ENCODE results near the gene TADA2B.
A peak's percentile ranks its signal among the peaks of the same experiment; 100 is the strongest.

TADA2B gene

DNA sequence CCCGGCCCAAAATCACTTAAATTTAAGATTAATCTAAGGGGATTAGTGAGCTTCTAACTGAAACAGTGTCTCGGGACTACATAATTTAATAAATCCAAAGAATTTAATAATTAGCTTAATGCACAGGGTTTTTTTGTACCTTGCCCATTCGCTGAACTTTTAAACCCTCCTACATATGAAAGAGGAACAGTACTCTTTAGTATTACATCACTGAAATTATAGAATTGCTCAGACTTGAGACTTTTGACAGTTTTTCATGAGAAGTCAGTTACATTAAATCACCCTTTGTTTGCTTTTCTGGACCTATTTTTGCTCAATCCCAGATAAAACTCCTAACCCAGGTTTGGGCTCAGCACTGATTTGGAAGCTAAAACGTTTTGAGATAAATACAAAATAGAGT, 2.4 kb upstream of the TADA2B start:
- DNase-seq, result no peak

GRCh38 chr4:7041246-7041645, 1.9 kb upstream of the TADA2B start:
- no peak for DNase-seq

DNA sequence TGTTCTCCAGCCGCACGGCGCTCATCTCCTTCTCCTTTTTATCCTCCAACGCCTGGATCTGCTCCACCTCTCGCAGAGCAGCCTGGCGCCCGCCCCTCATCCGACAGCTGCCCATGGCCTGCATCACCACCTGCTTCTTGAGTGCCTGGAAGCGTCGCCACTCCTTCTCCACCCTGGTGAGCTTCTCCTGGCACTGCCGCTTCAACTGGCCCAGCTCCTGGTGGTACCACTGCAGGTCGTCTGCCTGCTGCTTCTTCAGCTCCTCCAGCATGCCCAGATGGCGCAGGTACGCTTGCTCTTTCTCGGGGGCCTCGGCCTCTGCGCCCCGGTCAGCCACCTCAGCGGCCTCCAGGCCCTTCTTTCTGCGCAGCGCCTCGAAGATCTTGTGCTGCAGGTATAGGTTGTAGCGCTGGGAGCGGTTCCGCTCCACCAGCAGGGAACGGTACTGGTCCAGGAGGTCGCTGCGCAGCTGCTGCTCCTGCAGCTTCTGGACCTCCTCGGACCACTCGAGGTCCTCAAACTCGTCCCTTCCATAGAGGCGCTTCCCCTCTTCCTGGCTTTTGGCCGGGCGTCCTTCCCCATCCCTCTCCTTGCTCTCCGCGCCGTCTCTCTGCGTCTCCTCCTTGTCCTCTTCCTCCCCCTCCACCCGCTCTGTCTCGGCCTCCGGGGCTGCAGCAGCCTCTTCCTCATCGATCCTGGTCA, 1.2 kb upstream of the TADA2B start:
- peak in 1 of 56 donors; percentile 49 for DNase-seq

GRCh38 chr4:7042503-7043283, 479 bp upstream of the TADA2B start:
- DNase-seq, result peak; percentile 71 to 98 (median 93)

DNA sequence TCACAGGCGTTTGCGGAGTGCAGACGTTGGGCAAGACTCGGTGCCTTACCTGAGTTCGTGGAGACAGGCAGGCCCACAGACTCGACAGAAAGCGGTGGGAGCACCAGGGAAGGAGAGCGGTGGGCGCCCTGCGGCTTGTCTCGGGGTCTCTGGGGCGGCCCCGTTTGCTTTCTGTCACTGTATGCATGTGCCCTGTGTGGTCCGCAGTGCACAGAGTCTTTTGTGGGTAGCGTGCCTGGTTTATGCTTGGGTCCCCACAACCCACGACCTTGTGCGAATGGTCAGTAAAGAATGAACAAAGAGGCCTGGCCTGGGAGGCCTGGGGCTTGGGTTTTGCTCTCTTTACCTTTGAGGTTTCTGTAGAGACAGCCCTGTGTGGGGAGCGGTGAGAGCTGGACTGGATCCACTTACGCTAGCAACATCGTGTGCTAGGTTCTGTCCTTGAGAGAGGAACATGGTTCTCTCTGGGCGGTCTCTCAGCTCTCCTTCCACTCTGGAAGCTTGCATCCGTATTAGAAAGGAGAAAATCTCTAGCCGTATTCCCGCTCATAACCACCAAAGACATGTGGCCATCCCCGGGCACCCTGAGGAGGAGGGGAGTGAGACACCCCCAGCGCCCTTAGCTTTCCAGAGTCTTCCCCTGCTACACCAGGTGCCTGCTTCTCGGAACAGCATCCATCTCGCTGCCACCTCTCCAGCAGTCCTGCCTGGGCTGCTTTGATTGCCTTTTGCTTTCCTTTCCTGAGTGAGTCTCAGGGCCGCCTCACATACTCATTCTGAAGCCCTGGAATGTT, 1.2 kb downstream of the TADA2B start:
- peak in 1 of 56 donors; percentile 18 for DNase-seq

DNA sequence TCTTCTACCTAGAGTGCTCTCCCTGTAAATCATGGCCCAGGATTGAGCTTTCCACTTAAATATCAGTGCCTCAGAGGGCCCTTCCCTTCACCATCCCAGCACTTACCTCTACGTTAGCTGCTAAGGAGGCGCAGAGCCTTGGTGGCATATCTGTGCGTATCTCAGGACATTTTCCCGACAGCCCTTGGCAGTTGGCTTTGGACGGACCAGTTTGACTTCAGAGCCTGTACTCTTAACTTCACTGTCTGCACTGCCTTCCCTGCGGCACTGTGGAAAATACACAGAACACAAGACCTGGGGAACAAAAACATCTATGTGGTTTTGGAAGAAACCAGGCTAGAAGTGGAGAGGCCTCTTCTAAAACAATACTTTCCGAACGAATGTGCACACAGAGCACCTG, 2.4 kb downstream of the TADA2B start:
- DNase-seq, result no peak

GRCh38 chr4:7045961-7046921, 3.1 kb downstream of the TADA2B start:
- DNase-seq, result no peak

DNA sequence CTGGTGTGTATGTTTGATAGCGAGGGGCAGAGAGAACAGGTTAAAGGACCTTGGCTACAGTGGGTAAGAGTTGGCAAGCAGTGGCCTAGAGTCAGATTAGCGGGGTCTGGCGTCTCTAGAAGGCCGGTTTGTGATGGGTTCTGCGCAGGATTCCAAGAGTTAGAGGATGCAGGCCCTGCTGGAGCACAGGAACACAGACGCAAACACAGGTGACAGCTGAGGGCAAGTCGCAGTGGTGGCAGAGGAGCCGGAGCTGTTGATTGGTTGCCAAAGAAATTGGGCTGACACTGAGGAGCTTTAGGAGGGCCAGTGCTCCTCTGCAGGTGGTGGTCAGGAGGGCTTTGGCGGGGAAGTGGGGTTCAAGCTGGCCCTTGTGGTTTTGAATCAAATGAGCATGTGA, 3.8 kb downstream of the TADA2B start:
- no peak for DNase-seq

DNA sequence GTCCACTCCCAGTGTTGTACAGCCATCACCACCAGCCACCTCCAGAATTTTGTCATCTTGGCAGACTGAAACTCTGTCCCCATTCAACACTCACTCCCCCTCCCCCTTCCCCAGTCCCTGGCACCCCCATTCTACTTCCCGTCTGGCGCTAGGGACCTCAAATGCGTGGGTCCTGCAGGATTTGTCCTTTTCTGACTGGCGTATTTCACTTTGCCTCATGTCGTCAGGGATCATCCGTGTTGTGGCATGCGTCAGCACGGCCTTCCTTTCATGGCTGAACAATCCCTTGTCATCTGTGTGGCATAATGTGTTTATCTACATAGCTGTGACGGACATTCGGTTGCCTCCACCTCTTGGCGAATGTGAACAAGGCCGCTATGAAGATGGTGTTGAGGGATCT, 5.5 kb downstream of the TADA2B start:
- no peak for DNase-seq

GRCh38 chr4:7049295-7049694, 6.1 kb downstream of the TADA2B start:
- DNase-seq, result no peak

- DNase-seq, result no peak
Measured at GRCh38 chr4:7049739-7050138, 6.6 kb downstream of the TADA2B start.

DNA sequence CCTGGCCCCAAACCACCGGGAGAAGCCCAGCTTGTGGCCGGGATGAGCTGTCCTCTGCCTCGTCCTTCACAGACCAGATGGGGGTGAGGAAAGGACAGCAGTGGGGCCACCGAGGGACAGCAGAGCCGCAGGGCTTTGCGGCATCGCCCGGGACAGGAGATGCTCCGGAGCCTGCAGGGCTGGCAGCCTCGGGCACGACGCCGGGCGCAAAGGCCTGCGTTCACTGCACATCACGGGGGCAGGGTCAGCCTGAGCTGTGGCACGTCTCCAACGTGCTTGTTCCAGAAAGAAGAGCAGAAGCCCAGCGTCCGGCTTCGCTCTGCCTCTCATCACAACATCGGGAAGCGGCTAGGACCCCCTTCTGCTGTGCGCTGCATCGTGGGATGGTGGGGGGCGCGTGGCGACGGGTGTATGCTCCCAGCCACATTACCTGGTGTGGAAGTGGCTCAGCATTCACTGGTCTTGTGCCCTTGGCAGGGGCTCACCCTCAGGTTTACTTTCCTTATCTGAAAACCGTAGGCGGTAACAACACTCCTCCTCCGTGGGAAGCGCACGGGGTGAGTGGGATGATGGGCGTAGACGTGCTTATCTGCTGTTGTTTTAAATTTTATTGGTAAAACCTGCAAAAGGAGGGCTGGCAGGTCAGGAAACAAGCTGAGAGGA, 7.4 kb downstream of the TADA2B start:
- DNase-seq, result no peak

DNA sequence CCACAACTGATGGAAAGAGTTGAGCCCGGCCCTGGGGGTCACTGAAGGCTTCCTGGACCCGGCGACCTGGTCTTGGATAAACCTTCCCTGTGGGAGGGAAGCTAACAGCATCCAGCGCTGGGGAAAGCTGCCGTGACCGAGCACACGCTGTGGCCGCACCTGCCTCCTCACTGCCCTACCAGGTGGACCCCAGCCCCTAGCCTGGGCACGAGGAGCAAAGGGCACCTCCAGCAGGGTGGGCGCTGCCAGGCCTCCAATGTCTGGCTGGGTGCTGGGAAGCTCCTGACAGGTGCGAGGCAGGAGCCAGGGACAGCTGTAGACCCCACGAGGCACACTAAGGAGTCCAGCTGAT, 7.9 kb downstream of the TADA2B start:
- DNase-seq, result no peak

DNA sequence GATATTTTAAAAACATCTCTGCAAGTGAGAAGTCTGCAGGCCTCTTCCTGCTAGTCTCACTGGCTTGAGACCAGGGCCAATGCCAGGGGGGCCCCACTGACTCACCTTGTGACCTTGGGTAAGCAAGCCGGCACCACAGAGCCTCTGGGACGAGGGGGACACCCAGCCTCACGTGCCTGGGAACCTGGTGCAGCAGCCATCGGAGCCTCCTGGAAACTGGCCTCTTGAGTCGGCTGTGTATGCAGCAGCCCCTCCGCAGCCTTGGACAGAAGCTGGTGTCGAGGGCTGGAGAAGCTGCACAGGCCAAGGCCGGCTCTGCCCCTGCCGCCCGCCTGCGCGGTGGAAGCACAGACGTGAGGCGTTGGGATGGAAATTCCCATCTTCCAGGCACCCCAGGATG, 8.7 kb downstream of the TADA2B start:
- no peak for DNase-seq

- no peak for DNase-seq
Measured at GRCh38 chr4:7052313-7052712, 9.1 kb downstream of the TADA2B start.

GRCh38 chr4:7052923-7053715, 9.9 kb downstream of the TADA2B start:
- peak in 16 of 56 donors; percentile 8 to 47 (median 40) for DNase-seq

DNA sequence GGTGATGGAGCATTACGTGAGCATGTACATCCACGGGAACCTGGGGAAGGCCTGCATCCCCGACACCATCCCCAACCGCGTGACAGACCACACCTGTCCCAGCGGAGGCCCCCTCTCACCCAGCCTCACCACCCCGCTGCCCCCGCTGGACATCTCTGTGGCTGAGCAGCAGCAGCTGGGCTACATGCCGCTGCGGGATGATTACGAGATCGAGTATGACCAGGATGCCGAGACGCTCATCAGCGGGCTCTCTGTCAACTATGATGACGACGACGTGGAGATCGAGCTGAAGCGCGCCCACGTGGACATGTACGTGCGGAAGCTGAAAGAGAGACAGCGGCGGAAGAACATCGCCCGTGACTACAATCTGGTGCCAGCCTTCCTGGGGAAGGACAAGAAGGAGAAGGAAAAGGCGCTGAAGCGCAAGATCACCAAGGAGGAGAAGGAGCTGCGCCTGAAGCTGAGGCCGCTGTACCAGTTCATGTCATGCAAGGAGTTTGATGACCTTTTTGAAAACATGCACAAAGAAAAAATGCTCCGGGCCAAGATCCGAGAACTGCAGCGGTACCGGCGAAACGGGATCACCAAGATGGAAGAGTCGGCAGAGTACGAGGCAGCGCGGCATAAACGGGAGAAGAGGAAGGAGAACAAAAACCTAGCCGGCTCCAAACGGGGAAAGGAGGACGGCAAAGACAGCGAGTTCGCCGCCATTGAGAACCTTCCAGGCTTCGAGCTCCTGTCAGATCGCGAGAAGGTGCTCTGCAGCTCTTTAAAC, 11.1 kb downstream of the TADA2B start:
- DNase-seq, result no peak

DNA sequence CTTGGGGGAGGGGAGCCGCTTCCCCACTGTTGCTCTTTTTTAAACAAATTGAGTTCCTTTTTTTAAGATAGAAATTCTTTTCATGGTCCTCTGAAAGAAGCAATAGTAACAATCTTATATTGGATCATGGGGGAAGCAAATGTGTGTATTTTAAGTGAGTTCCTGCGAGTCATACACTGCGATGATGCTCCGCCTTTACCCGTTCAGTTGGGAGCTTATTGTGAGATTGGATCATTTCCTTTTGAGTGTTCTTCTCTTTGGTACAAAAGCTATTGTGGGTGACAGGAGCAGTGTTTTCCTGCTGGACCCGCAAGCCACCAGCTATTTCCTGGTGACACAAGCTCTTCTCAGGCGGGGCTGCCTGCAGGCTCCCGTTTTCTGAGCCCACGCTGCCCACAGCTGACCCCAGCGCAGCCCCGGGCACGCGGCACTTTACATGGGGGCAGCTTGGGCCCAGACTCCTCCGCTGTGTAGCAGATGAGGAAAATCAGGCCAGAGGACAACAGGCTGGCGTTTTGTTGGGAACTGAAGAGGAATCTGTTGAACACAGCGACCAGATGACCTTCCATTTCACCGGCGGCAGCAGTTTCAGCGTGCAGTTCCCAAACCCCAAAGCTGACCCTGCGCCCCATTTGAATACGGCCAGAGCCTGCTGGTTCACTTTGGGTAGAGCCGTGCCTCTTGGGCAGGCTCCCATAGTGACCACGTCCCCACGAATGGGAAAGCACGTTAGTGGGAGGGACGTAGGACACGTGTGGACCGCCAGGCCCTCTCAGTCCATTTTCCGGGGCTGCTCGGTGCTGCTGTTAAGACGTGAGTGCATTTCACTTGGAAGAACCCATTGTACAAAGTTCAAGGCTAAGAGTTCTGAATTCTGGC, 12.2 kb downstream of the TADA2B start:
- DNase-seq, result no peak
